ENCODE results near the gene CA9.

Gene CA9

GRCh38 chr9:35691757-35692301 lies 18.1 kb downstream of the CA9 start:
- DNase-seq: no peak

- no peak for DNase-seq
Observed at GRCh38 chr9:35695943-35696401, 22.2 kb downstream of the CA9 start.

- DNase-seq: peak; percentile 4
Observed at GRCh38 chr9:35696520-35697215, 22.9 kb downstream of the CA9 start.

GRCh38 chr9:35697486-35697885 lies 23.8 kb downstream of the CA9 start:
- DNase-seq: no peak

- DNase-seq: no peak
Observed at GRCh38 chr9:35698231-35698630, 24.5 kb downstream of the CA9 start.

- no peak for DNase-seq
Observed at GRCh38 chr9:35700031-35700430, 26.3 kb downstream of the CA9 start.

- no peak for DNase-seq
Observed at GRCh38 chr9:35700942-35701341, 27.2 kb downstream of the CA9 start.

GRCh38 chr9:35702696-35703095 lies 29.0 kb downstream of the CA9 start:
- no peak for DNase-seq

GRCh38 chr9:35703906-35704672 lies 30.4 kb downstream of the CA9 start:
- DNase-seq: no peak

GRCh38 chr9:35705372-35705771 lies 31.6 kb downstream of the CA9 start:
- DNase-seq: no peak

GRCh38 chr9:35705836-35706430 lies 32.2 kb downstream of the CA9 start:
- DNase-seq: no peak

GRCh38 chr9:35706951-35707350 lies 33.2 kb downstream of the CA9 start:
- no peak for DNase-seq

- DNase-seq: no peak
Observed at GRCh38 chr9:35708146-35708545, 34.4 kb downstream of the CA9 start.

GRCh38 chr9:35710818-35711500 lies 37.2 kb downstream of the CA9 start:
- DNase-seq: no peak

GRCh38 chr9:35711501-35712428 lies 38.0 kb downstream of the CA9 start:
- no peak for DNase-seq

- no peak for DNase-seq
Observed at GRCh38 chr9:35712762-35713400, 39.2 kb downstream of the CA9 start.

GRCh38 chr9:35713578-35713977 lies 39.9 kb downstream of the CA9 start:
- DNase-seq: no peak

- no peak for DNase-seq
Observed at GRCh38 chr9:35714123-35714522, 40.4 kb downstream of the CA9 start.

GRCh38 chr9:35714579-35715252 lies 41.0 kb downstream of the CA9 start:
- no peak for DNase-seq

GRCh38 chr9:35716230-35716629 lies 42.5 kb downstream of the CA9 start:
- no peak for DNase-seq

Measured in NCI-H510A treated with DMSO at 0.1 percent for 48 hours (cell line).